Ramos (cell line): Measurements from ENCODE around the gene TREX2.

Source experiments
- in situ Hi-C: fragments of 300-500 bp; cut with MboI; formaldehyde crosslinking; loops from one replicate; pipeline ENCODE4 v1.14.3; 2022; ENCODE audit warnings: low sequenced_read_pairs; ENCODE audit not compliant: unreplicated experiment

The TREX2 gene

DNA sequence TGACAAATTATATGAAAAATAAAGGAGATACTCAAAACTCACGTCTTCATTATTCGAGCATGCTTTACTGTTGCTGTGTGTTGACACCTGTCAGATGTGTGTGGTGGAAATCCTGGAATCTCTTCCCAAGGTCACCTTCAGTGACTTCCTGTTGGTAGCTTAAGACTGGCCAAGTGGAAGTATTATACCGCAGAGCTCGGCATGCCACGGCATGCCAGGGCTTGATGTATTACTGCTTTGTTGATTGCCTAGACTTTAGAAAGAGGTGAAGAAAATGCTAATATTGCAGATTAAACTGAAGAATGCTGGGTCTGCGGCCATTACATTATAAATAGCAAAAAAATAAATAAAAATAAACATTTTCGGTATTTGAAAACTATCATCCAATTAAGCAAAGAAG lies 4.6 kb downstream of the TREX2 start:
- in situ Hi-C loops: no loop called here

GRCh38 chrX:153440556-153441135 lies 5.2 kb downstream of the TREX2 start:
- in situ Hi-C loops: no loop called here

- in situ Hi-C loops: no loop called here
Measured at GRCh38 chrX:153439977-153440376, 5.9 kb downstream of the TREX2 start.

DNA sequence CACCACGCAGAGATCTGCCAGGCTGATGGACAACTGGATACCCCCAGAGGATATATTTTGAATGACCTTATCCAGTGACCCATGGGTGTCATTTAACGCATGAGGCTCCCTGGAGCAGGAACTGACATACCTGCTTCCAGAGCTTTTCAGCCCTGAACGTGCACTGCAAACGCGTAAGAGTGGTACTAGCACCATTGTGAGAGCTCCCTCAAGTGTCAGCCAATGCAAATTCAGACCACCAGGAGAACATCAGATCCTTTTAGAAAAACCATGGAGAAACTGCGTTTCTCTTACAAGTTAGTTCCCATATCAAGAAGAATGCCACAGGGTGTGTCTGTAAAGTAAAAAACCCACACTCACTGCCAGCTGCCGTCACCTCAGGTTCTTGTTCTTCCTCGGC lies 7.3 kb downstream of the TREX2 start:
- in situ Hi-C loops: no loop called here

DNA sequence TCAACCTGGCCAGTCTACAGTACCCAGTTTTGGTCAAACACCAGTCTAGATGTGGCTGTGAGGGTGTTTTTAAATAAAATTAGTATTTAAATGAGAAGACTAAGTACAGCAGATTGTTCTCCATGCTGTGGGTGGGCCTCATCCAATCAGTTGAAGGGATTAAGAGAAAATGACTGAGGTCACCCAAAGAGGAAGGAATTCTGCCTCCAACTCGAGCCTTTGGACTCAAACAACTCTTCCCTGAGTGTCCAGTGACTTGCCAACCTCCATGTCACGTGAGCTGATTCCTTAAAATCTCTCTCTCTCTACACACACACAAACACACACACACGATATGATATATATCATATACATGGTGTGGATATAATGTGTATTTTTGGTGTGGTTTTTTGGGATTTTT lies 10.0 kb downstream of the TREX2 start:
- in situ Hi-C loops: no loop called here

DNA sequence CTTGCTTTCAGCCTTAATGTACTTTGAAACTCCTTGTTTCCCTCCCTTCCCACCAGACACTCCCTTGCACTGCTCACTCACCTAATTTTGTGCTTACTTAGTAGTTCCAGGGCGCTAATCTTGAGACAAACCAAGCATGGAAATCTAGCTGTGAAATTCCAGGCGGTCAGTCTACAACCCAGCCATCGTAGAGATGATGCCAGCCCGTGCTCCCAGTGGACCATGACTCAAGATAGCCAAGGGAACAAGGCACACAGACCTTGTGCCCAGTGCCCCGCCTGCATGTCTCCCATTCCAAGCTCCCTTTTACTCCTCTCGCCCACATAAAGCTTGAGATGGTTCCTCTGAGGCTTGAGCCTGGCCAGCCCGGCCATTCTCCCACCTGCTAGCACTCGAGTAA lies 11.1 kb downstream of the TREX2 start:
- in situ Hi-C loops: no loop called here

- in situ Hi-C loops: no loop called here
Measured at GRCh38 chrX:153433781-153434285, 12.0 kb downstream of the TREX2 start.

- in situ Hi-C loops: no loop called here
Measured at GRCh38 chrX:153433161-153433680, 12.6 kb downstream of the TREX2 start.

- in situ Hi-C loops: no loop called here
Measured at GRCh38 chrX:153430796-153431195, 15.1 kb downstream of the TREX2 start.

- in situ Hi-C loops: no loop called here
Measured at GRCh38 chrX:153426204-153426603, 19.7 kb downstream of the TREX2 start.

GRCh38 chrX:153423652-153424051 lies 22.2 kb downstream of the TREX2 start:
- in situ Hi-C loops: no loop called here

- in situ Hi-C loops: no loop called here
Measured at GRCh38 chrX:153421856-153422255, 24.0 kb downstream of the TREX2 start.

GRCh38 chrX:153420851-153421599 lies 24.8 kb downstream of the TREX2 start:
- in situ Hi-C loops: no loop called here

DNA sequence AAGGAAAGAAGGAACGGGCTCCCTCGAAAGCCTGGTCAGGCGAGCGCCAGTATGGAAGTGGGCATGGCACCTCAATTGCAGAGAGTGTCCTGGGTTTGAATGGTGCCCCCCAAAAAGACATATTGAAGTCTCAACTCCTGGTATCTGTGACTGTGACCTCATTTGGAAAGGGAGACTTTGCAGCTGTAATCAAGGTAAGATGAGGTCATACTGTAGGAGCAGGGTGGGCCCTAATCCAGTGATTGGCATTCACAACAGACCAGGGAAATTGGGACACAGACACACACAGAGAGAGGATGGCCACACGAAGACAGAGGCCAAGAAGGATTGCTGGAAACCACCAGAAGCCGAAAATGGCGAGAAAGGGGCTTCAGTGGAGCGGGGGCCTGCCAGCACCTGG lies 28.2 kb downstream of the TREX2 start:
- in situ Hi-C loops: no loop called here

DNA sequence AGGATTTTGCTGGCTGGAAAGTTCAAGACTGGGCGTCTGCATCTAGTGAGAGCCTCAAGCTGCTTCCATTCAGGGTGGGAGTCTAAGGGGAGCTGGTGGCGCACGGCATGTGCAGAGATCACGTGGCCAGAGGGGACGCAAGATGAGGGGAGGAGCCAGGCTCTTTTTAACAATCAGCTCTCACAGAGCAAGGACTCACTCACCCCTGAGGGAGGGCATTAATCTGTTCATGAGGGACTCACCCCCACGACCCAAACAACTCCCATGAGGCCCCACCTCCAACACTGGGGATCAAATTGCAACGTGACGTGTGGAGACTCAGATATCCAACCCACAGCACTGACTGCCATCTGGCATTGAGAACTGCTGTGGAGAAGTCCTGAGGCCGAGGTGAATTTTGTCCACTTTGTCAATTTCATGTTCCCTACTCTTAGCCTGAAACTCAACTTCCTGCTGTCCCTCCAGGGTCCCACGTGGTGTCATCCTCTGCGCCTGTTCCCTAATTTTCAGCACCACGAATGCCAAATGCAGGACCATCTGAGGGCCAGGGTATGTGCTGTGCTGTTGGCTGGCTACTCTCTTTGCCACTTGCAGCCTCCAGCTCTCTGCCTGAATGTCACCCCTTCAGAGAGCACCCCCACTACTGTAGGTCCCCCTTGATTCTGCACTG lies 28.9 kb downstream of the TREX2 start:
- in situ Hi-C loops: no loop called here

DNA sequence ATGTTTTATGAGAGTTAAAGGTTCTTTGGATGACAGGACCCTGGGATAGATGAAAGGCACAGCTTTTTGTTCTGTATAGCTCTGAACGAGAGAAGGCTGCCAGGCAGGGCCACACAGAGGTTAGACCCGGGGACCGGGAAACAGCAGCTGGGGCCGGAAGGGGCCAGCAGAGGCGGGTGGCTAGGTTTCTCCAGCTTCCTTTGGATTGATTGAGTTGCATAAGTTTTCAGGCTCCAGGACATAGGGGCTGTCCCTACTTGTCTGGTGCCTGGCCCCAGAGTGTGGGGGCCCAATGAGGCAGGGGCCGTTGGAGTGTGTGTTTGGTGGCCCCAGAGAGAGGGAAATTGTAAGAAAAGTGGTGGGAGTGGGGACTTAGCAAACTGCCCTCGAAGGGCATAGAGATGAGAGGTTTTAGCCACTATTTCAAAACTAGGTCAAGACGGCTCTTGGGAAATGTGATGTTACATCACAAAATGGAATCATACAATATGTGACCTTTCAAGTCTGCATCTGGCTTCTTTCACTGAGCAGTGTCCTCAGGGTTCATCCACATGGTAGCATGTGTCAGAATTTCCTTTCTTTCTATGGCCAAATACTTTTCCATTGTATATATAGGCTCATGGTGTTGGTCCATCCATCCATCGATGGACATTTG lies 30.9 kb downstream of the TREX2 start:
- in situ Hi-C loops: no loop called here

- in situ Hi-C loops: no loop called here
Measured at GRCh38 chrX:153413731-153414130, 32.1 kb downstream of the TREX2 start.

GRCh38 chrX:153412746-153413720 lies 32.8 kb downstream of the TREX2 start:
- in situ Hi-C loops: no loop called here

DNA sequence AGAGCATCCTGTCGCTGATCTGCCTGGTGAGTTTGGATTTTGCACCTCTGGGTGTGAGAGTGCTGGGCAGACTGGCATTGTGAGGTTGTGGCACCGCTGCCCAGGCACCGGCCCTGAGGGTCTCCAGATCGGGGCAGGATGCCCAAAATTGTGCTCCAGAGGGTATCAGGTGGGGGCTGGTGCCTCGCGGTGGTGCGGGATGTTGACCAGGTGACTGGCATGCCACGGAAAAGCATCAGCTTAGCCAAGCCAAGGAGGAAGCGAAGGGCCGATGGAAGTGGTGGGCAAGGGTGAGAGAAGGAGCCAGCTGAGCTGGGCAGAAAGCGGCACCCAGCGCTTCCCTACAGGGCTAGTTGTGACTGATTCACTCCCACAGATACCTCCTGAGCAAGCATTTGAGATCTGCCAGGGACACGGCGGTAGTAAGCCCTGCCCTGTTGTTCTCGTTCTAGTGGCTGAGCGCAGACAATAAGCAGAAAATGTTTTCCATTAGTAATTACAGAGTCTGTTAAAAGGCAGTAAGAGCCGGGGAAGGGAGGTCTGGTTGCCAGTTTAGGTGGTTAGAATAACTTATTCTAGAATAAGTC lies 33.8 kb downstream of the TREX2 start:
- in situ Hi-C loops: no loop called here
